ENCODE measurements around the gene UROC1.

UROC1 gene

DNA sequence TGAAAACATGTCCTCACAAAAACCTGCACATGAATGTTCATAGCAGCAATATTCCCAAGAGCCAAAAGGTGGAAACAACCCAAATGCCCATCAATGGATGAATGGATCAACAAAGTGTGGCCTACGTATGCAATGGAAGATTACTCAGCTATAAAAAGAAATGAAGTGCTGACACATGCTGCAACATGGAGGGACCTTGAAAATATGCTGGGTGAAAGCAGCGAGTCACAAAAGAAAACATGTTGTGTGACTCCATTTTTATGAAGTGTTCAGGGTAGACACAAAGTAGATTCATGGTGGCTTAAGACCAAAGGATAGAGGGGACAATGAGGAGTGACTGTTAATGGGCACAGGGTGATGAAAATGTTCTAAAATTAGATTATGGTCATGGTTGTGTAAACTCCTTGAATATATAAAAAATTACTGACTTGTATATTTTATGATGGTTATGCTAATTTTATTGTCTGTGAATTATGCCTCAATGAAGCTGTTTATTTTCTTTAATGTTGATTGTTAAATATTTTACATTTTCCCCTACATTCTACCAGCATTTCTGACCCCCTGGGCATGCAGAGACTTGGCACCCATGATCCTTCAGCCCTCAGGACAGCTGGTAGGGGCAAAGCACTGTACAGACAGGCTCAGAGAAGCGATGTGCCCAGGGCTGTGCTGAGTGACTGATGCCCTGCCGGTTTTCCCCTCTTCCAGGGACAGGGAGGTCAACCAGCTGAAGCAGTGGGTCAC lies 85.0 kb downstream of the UROC1 start:
- FAIRE-seq (no peak), DNase-seq (ENCODE audit: insufficient read length, low spot score) (no peak)

Data from HTR-8/SVneo (cell line).